H9 (cell line): ENCODE data around the gene SETDB1. TPM values are rescaled to one million over a fixed set of nuclear protein-coding genes. Genes with fewer than 3 reads are reported as not detected.

Source experiments
- DNase-seq: peaks from one replicate; pipeline ENCODE4 v3.0.0-alpha.2; 2017
- H2AFZ ChIP-seq: one replicate; pipeline ENCODE4 v1.6.1; 2013; ENCODE audit warnings: mild to moderate bottlenecking, low read length, control low read depth, moderate library complexity
- H2AK5ac ChIP-seq: 2 replicates; pipeline ENCODE4 v1.6.1; 2013; ENCODE audit warnings: low read length, control low read depth, mixed read lengths; ENCODE audit not compliant: insufficient read length
- H2BK120ac ChIP-seq: one replicate; pipeline ENCODE4 v1.6.1; 2013; ENCODE audit warnings: low read depth, mild to moderate bottlenecking, low read length, control low read depth, inconsistent platforms; ENCODE audit not compliant: poor library complexity, severe bottlenecking
- H2BK12ac ChIP-seq: 2 replicates; pipeline ENCODE4 v1.6.1; 2013; ENCODE audit warnings: low read length, control low read depth, mixed read lengths, low read depth; ENCODE audit not compliant: insufficient read length
- H2BK15ac ChIP-seq: 2 replicates; pipeline ENCODE4 v1.6.1; 2013; ENCODE audit warnings: low read depth, low read length, control low read depth
- H2BK20ac ChIP-seq: one replicate; pipeline ENCODE4 v1.6.1; 2013; ENCODE audit warnings: low read depth, mild to moderate bottlenecking, low read length, control low read depth, inconsistent platforms; ENCODE audit not compliant: poor library complexity, severe bottlenecking
- H2BK5ac ChIP-seq: 2 replicates; pipeline ENCODE4 v1.6.1; 2013; ENCODE audit warnings: low read length, control low read depth, mixed read lengths; ENCODE audit not compliant: insufficient read length
- H3K14ac ChIP-seq: 2 replicates; pipeline ENCODE4 v1.6.1; 2013; ENCODE audit warnings: low read length, control low read depth; ENCODE audit not compliant: insufficient read depth
- H3K18ac ChIP-seq: 2 replicates; pipeline ENCODE4 v1.6.1; 2013; ENCODE audit warnings: low read depth, mild to moderate bottlenecking, mixed read lengths, low read length, control low read depth; ENCODE audit not compliant: insufficient read length
- H3K23ac ChIP-seq: 2 replicates; pipeline ENCODE4 v1.6.1; 2013; ENCODE audit warnings: low read length, control low read depth, mixed read lengths, low read depth; ENCODE audit not compliant: insufficient read length
- H3K23me2 ChIP-seq: 2 replicates; pipeline ENCODE4 v1.6.1; 2013; ENCODE audit warnings: low read depth, mild to moderate bottlenecking, mixed read lengths, low read length, control low read depth; ENCODE audit not compliant: insufficient read length, poor library complexity, severe bottlenecking
- H3K27ac ChIP-seq: 2 replicates; pipeline ENCODE4 v1.5.1; 2013; ENCODE audit warnings: low read length, control low read depth, mixed read lengths, low read depth; ENCODE audit not compliant: insufficient read length
- H3K27me3 ChIP-seq: 2 replicates; pipeline ENCODE4 v1.6.1; 2013; ENCODE audit warnings: low read length, control low read depth, inconsistent platforms; ENCODE audit not compliant: insufficient read depth
- H3K4ac ChIP-seq: 2 replicates; pipeline ENCODE4 v1.6.1; 2013; ENCODE audit warnings: low read depth, mild to moderate bottlenecking, control low read depth, inconsistent platforms, low read length, moderate library complexity
- H3K4me1 ChIP-seq: 2 replicates; pipeline ENCODE4 v1.6.1; 2013; ENCODE audit warnings: low read length, control low read depth, inconsistent platforms; ENCODE audit not compliant: insufficient read depth
- H3K4me2 ChIP-seq: 2 replicates; pipeline ENCODE4 v1.6.1; 2013; ENCODE audit warnings: low read length, control low read depth, mixed read lengths; ENCODE audit not compliant: insufficient read length, insufficient read depth
- H3K56ac ChIP-seq: 2 replicates; pipeline ENCODE4 v1.6.1; 2013; ENCODE audit warnings: low read depth, mild to moderate bottlenecking, mixed read lengths, low read length, control low read depth; ENCODE audit not compliant: insufficient read length
- H3K79me1 ChIP-seq: 2 replicates; pipeline ENCODE4 v1.6.1; 2013; ENCODE audit warnings: low read depth, mild to moderate bottlenecking, moderate library complexity, low read length, control low read depth, inconsistent platforms; ENCODE audit not compliant: insufficient read depth, poor library complexity, severe bottlenecking
- H3K79me2 ChIP-seq: 2 replicates; pipeline ENCODE4 v1.6.1; 2013; ENCODE audit warnings: low read length, control low read depth, inconsistent platforms; ENCODE audit not compliant: insufficient read depth
- H3K9ac ChIP-seq: 2 replicates; pipeline ENCODE4 v1.6.1; 2013; ENCODE audit warnings: low read length, control low read depth, mixed read lengths; ENCODE audit not compliant: insufficient read length; ENCODE audit errors: extremely low read depth
- H3K9me3 ChIP-seq: one replicate; pipeline ENCODE4 v1.6.1; 2013; ENCODE audit warnings: low read depth, low read length, inconsistent platforms; ENCODE audit not compliant: control insufficient read depth
- H3T11ph ChIP-seq: one replicate; pipeline ENCODE4 v1.6.1; 2013; ENCODE audit warnings: mild to moderate bottlenecking, low read length, control low read depth, inconsistent platforms
- H4K20me1 ChIP-seq: one replicate; pipeline ENCODE4 v1.6.1; 2013; ENCODE audit not compliant: control insufficient read depth, insufficient read length, insufficient read depth
- H4K5ac ChIP-seq: 2 replicates; pipeline ENCODE4 v1.6.1; 2013; ENCODE audit warnings: low read depth, mild to moderate bottlenecking, mixed read lengths, low read length, control low read depth; ENCODE audit not compliant: insufficient read length
- H4K8ac ChIP-seq: replicated peaks from 2 replicates; pipeline ENCODE4 v1.6.1; 2013; ENCODE audit warnings: low read length, control low read depth, mixed read lengths, low read depth; ENCODE audit not compliant: insufficient read length
- H4K91ac ChIP-seq: 2 replicates; pipeline ENCODE4 v1.6.1; 2013; ENCODE audit warnings: low read depth, mild to moderate bottlenecking, moderate library complexity, mixed read lengths, low read length, control low read depth; ENCODE audit not compliant: insufficient read length
- H3K27ac Mint-ChIP-seq, 3 experiments: 2 replicates in 2 of 3; 3 replicates in 1 of 3; pipeline ENCODE4 v1.8.0; 2020 to 2021; ENCODE audit warnings: mixed read lengths in 3 of 3, mild to moderate bottlenecking in 1 of 3, moderate library complexity in 1 of 3
- H3K27me3 Mint-ChIP-seq: 2 replicates; pipeline ENCODE4 v1.8.0; 2021; ENCODE audit warnings: low read depth, mild to moderate bottlenecking, moderate library complexity, mixed read lengths
- H3K36me3 Mint-ChIP-seq, 3 experiments: 2 replicates in 2 of 3; 3 replicates in 1 of 3; pipeline ENCODE4 v1.8.0; 2020 to 2021; ENCODE audit warnings: low read depth in 3 of 3, mixed read lengths in 3 of 3; ENCODE audit not compliant: insufficient read depth in 1 of 3
- H3K4me1 Mint-ChIP-seq, 2 experiments: 2 replicates each; pipeline ENCODE4 v1.8.0; 2020; ENCODE audit warnings: mixed read lengths in 2 of 2
- H3K4me3 Mint-ChIP-seq, 2 experiments: 2 replicates in 1 of 2; 3 replicates in 1 of 2; pipeline ENCODE4 v1.8.0; 2020 to 2021; ENCODE audit warnings: mild to moderate bottlenecking in 2 of 2, mixed read lengths in 2 of 2, moderate library complexity in 1 of 2
- H3K9me3 Mint-ChIP-seq, 2 experiments: 2 replicates in 1 of 2; 3 replicates in 1 of 2; pipeline ENCODE4 v1.8.0; 2020; ENCODE audit warnings: mild to moderate bottlenecking in 2 of 2, mixed read lengths in 2 of 2, moderate library complexity in 1 of 2
- WGBS: extraction: QIAGEN DNeasy Blood & Tissue Kit; methylation state at CpG from one replicate; pipeline ENCODE4 v1.1.7; 2013; ENCODE audit warnings: missing lambda C conversion rate, low lambda C conversion rate, mixed read lengths; ENCODE audit not compliant: insufficient read length; ENCODE audit errors: extremely low coverage; 5-methylcytosine and 5-hydroxymethylcytosine counted together
- total RNA-seq: library from RNA; stranded (reverse); gene quantifications from 2 replicates; pipeline ENCODE4 v1.2.1, GENCODE V29; 2021
- TF ChIP-seq, protein P1 (sequence below): fragments of 200-600 bp; sonication (generic); conservative IDR thresholded peaks from 3 replicates; pipeline ENCODE4 v1.8.0; 2021; ENCODE audit warnings: antibody characterized with exemption, mild to moderate bottlenecking

The SETDB1 gene
- total RNA-seq, 1 experiment from 2014 or later = 62.1 TPM

DNA sequence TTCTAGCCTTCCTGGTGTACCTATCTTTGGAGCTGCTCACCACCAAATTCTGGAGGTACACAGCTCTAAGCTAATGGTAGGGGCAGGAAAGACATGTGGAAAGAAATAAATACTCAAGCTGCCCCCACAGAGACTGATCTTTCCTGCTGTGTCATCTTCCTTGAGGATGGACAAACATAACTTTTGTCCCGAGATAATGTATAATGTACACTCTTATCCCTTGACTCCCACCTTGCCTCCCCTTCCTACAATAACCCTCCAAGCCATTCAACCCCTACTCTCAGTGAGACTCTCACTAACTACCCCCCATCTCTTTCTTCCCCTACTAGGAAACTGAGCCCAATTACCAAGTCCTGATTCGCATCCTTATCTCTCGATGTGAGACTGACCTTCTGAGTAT lies 68.1 kb downstream of the SETDB1 start:
- no peak overlapping the region for H3K14ac ChIP-seq
- peaks cover 3% of the 10 kb centered on the region; the same call in 1 of the 2 replicates for H3K4me1 ChIP-seq
- H3K9me3 ChIP-seq = no peaks in the 10 kb centered on the region
- no peak overlapping the region for H2BK20ac ChIP-seq
- H3K4ac ChIP-seq = no peak overlapping the region
- H3T11ph ChIP-seq = no peak overlapping the region
- H2BK5ac ChIP-seq = no peak overlapping the region
- Mint-ChIP-seq H3K36me3 (peaks cover 0 to 6% (median 5%) of the 10 kb centered on the region in 3 experiments; a peak in 3 of 7 replicates), H3K27ac (0 out of 7 replicates have a peak overlapping the region, but pooled peaks of 1 of the 3 experiments have one; percentile 6), H3K4me3 (no peak overlapping the region), H3K9me3 (no peaks in the 10 kb centered on the region; a peak in 1 of 5 replicates), H3K27me3 (no peaks in the 10 kb centered on the region), H3K4me1 (peaks cover 5% of the 10 kb centered on the region in 2 experiments)
- no peak overlapping the region for H4K91ac ChIP-seq
- no peak overlapping the region for H2BK15ac ChIP-seq
- H3K27ac ChIP-seq = no peak overlapping the region
- no peak overlapping the region for H2AFZ ChIP-seq
- H3K79me2 ChIP-seq = no peaks in the 10 kb centered on the region
- H3K23me2 ChIP-seq = no peaks in the 10 kb centered on the region
- H3K79me1 ChIP-seq = no peaks in the 10 kb centered on the region
- no peak overlapping the region for H4K8ac ChIP-seq
- no peak overlapping the region for H2BK12ac ChIP-seq
- H3K27me3 ChIP-seq = no peaks in the 10 kb centered on the region
- no peak overlapping the region for H3K56ac ChIP-seq
- no peak overlapping the region for H2BK120ac ChIP-seq
- no CpG with 5 or more reads among the region's 3 CpGs for WGBS
- H2AK5ac ChIP-seq = no peak overlapping the region
- H3K9ac ChIP-seq = no peak overlapping the region
- H3K18ac ChIP-seq = no peak overlapping the region
- H4K5ac ChIP-seq = no peak overlapping the region
- H3K4me2 ChIP-seq = no peak overlapping the region
- DNase-seq = no peak
- TF ChIP-seq, protein P1, sequence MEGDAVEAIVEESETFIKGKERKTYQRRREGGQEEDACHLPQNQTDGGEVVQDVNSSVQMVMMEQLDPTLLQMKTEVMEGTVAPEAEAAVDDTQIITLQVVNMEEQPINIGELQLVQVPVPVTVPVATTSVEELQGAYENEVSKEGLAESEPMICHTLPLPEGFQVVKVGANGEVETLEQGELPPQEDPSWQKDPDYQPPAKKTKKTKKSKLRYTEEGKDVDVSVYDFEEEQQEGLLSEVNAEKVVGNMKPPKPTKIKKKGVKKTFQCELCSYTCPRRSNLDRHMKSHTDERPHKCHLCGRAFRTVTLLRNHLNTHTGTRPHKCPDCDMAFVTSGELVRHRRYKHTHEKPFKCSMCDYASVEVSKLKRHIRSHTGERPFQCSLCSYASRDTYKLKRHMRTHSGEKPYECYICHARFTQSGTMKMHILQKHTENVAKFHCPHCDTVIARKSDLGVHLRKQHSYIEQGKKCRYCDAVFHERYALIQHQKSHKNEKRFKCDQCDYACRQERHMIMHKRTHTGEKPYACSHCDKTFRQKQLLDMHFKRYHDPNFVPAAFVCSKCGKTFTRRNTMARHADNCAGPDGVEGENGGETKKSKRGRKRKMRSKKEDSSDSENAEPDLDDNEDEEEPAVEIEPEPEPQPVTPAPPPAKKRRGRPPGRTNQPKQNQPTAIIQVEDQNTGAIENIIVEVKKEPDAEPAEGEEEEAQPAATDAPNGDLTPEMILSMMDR = no peak
- H3K23ac ChIP-seq = no peak overlapping the region
- no peaks in the 10 kb centered on the region for H4K20me1 ChIP-seq
